Muscle of leg (tissue), 16 donors: ENCODE results near the gene OSBP2. TPM values are rescaled to one million over a fixed set of nuclear protein-coding genes. Genes with fewer than 3 reads are reported as not detected.
A peak's percentile ranks its signal among the peaks of the same experiment; 100 is the strongest.

ENCODE experiments used
- DNase-seq: peaks from one replicate; pipeline ENCODE4 v3.0.0; 2013
- H3K27ac ChIP-seq: one replicate; pipeline ENCODE4 v1.5.1; 2013; ENCODE audit warnings: mild to moderate bottlenecking, low read length, control low read depth
- H3K27me3 ChIP-seq: one replicate; pipeline ENCODE4 v1.6.1; 2013; ENCODE audit warnings: low read length; ENCODE audit not compliant: control insufficient read depth, insufficient read depth
- H3K36me3 ChIP-seq: one replicate; pipeline ENCODE4 v1.6.1; 2013; ENCODE audit warnings: low read length; ENCODE audit not compliant: control insufficient read depth, insufficient read depth
- H3K4me1 ChIP-seq: one replicate; pipeline ENCODE4 v1.6.1; 2013; ENCODE audit warnings: low read length; ENCODE audit not compliant: control insufficient read depth, insufficient read depth
- H3K4me3 ChIP-seq: one replicate; pipeline ENCODE4 v1.5.1; 2013; ENCODE audit warnings: low read length, control low read depth
- H3K9me3 ChIP-seq: replicated peaks from 2 replicates; pipeline ENCODE4 v1.6.1; 2013; ENCODE audit warnings: low read depth, low read length; ENCODE audit not compliant: control insufficient read depth
- WGBS: methylation state at CpG from one replicate; pipeline ENCODE4 v1.1.5; 2013; ENCODE audit warnings: missing lambda C conversion rate; ENCODE audit not compliant: insufficient coverage; 5-methylcytosine and 5-hydroxymethylcytosine counted together
- long read RNA-seq, 11 donors: transcript quantifications; one replicate each; lab custom pipeline, GENCODE V29; 2026
- polyA plus RNA-seq, 8 donors: library from polyadenylated mRNA; unstranded; fragments of 120-200 nt; gene quantifications; one replicate each; pipeline versions ENCODE4 v1.2.1 to v1.2.3, GENCODE V29; 2013; ENCODE audit warnings: inconsistent platforms in 1 of 8, low replicate concordance in 1 of 8; ENCODE audit not compliant: insufficient read length in 8 of 8, insufficient read depth in 1 of 8
- total RNA-seq: library from RNA; stranded (reverse); fragments of 120-200 nt; gene quantifications from one replicate; pipeline ENCODE4 v1.2.4, GENCODE V29; 2013

OSBP2 gene, protein sequence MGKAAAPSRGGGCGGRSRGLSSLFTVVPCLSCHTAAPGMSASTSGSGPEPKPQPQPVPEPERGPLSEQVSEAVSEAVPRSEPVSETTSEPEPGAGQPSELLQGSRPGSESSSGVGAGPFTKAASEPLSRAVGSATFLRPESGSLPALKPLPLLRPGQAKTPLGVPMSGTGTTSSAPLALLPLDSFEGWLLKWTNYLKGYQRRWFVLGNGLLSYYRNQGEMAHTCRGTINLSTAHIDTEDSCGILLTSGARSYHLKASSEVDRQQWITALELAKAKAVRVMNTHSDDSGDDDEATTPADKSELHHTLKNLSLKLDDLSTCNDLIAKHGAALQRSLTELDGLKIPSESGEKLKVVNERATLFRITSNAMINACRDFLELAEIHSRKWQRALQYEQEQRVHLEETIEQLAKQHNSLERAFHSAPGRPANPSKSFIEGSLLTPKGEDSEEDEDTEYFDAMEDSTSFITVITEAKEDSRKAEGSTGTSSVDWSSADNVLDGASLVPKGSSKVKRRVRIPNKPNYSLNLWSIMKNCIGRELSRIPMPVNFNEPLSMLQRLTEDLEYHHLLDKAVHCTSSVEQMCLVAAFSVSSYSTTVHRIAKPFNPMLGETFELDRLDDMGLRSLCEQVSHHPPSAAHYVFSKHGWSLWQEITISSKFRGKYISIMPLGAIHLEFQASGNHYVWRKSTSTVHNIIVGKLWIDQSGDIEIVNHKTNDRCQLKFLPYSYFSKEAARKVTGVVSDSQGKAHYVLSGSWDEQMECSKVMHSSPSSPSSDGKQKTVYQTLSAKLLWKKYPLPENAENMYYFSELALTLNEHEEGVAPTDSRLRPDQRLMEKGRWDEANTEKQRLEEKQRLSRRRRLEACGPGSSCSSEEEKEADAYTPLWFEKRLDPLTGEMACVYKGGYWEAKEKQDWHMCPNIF
- total RNA-seq (3.0 TPM), polyA plus RNA-seq (1 to 10 TPM; 2.7 to 7.5 (median 4.6) TPM)
- long read RNA-seq, donor 1, partial matches to known transcripts: 0 of 1 reads
- long read RNA-seq, donor 1, other reads (novel, unspliced or antisense): 0 of 1 reads
- long read RNA-seq, donor 2: 0 reads
- long read RNA-seq, donor 3: 0 reads
- long read RNA-seq, donor 4: 0 reads
- long read RNA-seq, donor 5, partial matches to known transcripts: 0 of 1 reads
- long read RNA-seq, donor 5, other reads (novel, unspliced or antisense): 0 of 1 reads
- long read RNA-seq, donor 6: 0 reads
- long read RNA-seq, donor 7: 0 reads
- long read RNA-seq, donor 8, partial matches to known transcripts: 0 of 1 reads
- long read RNA-seq, donor 8, other reads (novel, unspliced or antisense): 0 of 1 reads
- long read RNA-seq, donor 9, partial matches to known transcripts: 0 of 1 reads
- long read RNA-seq, donor 9, other reads (novel, unspliced or antisense): 0 of 1 reads
- long read RNA-seq, donor 10, partial matches to known transcripts: 0 of 1 reads
- long read RNA-seq, donor 10, other reads (novel, unspliced or antisense): 0 of 1 reads
- long read RNA-seq, donor 11: 0 reads

DNA sequence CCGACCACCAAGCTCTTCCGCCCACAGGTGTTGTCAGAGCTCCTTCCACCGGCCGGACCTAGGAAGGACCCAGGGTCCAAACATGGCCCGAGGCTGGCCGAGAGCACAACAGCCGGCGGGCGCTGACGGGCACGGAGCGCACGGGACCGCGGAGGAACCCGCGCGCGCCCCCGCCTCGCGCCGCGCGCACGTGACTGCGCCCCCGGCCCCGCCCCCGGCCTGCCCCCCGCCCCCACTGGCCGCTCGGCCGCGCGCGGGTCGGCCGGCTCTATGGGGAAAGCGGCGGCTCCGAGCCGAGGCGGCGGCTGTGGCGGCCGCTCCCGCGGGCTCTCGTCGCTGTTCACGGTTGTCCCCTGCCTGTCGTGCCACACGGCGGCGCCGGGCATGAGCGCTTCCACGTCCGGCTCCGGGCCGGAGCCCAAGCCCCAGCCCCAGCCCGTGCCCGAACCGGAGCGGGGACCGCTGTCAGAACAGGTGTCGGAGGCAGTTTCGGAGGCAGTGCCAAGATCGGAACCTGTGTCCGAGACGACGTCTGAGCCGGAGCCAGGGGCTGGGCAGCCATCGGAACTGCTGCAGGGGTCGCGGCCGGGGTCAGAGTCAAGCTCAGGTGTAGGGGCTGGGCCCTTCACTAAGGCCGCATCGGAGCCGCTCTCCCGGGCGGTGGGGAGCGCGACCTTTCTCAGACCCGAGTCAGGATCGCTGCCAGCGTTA lies at the start of gene OSBP2:
Gene OSBP2 (plus strand): TSS at position 235 of the 711 bp plus-strand sequence. CDS start 36 bp downstream, at position 271.
- WGBS: under 1% methylated on average over 86 of the region's 88 CpGs
- no peak within 1 kb of the TSS for H3K27ac ChIP-seq
- no peaks in the 10 kb centered on the region for H3K36me3 ChIP-seq
- H3K9me3 ChIP-seq: no peaks in the 10 kb centered on the region
- peak within 1 kb of the TSS; percentile 53 for H3K4me3 ChIP-seq
- peaks cover 12% of the 10 kb centered on the region for H3K4me1 ChIP-seq
- peaks cover 34% of the 10 kb centered on the region for H3K27me3 ChIP-seq
- DNase-seq: peak; percentile 37

DNA sequence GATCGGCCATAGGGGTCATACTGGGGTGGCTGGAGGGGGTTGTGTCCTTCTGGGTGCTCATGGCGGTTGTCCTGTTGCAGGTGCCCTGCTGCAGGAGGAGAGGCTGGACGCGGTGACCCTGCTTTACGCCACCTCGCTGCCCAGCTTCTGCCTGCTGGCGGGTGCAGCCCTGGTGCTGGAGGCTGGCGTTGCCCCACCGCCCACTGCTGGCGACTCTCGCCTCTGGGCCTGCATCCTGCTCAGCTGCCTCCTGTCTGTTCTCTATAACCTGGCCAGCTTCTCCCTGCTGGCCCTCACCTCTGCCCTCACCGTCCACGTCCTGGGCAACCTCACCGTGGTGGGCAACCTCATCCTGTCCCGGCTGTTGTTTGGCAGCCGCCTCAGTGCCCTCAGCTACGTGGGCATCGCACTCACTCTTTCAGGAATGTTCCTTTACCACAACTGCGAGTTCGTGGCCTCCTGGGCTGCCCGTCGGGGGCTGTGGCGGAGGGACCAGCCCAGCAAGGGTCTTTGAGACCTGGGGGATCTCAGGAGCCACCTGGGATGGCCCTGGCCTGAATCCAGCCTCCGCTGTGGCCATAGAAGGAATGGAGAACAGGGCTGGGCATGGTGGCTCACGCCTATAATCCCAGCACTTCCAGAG lies 48.0 kb upstream of the OSBP2 start:
- H3K27me3 ChIP-seq: no peaks in the 10 kb centered on the region
- H3K36me3 ChIP-seq: no peaks in the 10 kb centered on the region
- H3K9me3 ChIP-seq: no peaks in the 10 kb centered on the region
- no peak overlapping the region for H3K4me3 ChIP-seq
- no peak overlapping the region for H3K27ac ChIP-seq
- DNase-seq: no peak
- 93% methylated on average over 24 of the region's 25 CpGs for WGBS
- H3K4me1 ChIP-seq: peaks cover 9% of the 10 kb centered on the region

DNA sequence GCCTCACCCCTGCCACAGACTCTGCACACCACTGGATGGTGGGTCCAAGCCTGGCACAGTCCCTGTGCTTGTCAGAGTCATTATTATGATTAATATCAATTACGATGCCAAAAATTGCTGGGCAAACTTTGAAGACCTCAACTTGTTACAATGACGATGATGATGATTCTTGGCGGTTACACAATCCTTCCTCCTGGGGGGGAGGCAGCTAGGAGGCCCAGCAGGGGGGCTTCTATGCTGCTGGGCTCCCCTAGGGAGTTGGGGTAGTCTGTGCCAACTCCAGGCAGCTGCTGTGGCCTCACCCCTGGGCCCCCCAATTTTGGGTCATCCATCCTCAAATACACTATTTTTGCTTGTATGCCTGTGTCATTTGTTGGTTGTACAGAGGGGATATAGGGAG lies 47.1 kb upstream of the OSBP2 start:
- Histone ChIP-seq H3K27ac (no peak overlapping the region), H3K4me1 (peaks cover 9% of the 10 kb centered on the region), H3K27me3 (no peaks in the 10 kb centered on the region), H3K4me3 (no peak overlapping the region), H3K9me3 (no peaks in the 10 kb centered on the region), H3K36me3 (no peaks in the 10 kb centered on the region)
- 90% methylated on average over 2 of the region's 3 CpGs for WGBS
- DNase-seq: no peak

DNA sequence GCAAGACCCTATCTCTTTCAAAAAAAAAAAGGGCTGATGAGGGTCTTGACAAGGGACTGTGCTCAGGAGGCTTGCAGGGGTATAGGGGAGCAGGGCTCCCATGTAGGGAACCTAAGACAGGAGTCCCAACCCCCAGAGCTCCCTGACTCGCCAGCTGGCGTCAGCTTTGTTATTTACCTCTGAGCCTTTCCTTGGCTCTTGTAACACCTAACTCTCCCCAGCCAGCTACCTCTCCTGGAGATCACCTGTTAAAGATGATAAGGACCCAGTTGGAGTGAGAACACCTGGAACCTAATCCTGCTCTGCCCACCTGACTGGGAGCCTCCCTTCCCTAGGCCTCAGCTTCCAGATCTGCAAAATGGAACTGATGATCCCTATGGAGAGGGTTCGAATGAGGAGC lies 45.8 kb upstream of the OSBP2 start:
- DNase-seq: no peak
- Histone ChIP-seq H3K4me3 (no peak overlapping the region), H3K36me3 (no peaks in the 10 kb centered on the region), H3K27ac (no peak overlapping the region), H3K9me3 (no peaks in the 10 kb centered on the region), H3K27me3 (no peaks in the 10 kb centered on the region), H3K4me1 (peaks cover 4% of the 10 kb centered on the region)
- 90% methylated on average over 2 of the region's 3 CpGs for WGBS

DNA sequence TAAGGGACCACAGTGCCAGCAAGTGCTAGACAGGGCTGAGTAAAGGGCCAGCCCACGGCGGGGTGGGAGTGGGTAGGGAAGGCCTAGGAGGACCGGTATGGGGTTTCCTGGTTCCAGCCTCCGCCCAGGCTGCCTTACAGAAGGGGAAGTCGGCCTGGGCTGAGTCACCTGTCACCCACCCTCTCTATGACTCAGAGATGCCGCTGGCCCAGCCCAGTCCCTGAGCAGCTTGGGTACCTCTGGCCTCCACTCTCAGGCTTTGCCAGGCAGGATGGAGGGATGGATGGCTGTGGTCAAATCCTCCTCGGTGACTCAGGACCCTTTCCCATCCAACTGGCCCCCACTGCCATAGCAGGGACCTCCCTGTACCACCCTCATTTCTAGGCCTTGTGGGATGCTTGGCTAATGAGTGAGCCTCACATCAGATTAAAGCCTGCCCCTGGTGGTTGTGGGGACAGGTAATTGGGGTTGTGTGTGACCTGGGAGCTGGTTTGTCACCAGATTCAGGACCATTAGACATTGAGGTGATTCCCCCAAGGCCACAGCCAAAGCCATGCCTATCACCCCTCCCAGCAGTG lies 45.2 kb upstream of the OSBP2 start:
- Histone ChIP-seq H3K27me3 (no peaks in the 10 kb centered on the region), H3K4me1 (peaks cover 4% of the 10 kb centered on the region), H3K36me3 (no peaks in the 10 kb centered on the region), H3K27ac (no peak overlapping the region), H3K9me3 (no peaks in the 10 kb centered on the region), H3K4me3 (no peak overlapping the region)
- WGBS: 33% methylated on average over 1 of the region's 7 CpGs
- DNase-seq: no peak

DNA sequence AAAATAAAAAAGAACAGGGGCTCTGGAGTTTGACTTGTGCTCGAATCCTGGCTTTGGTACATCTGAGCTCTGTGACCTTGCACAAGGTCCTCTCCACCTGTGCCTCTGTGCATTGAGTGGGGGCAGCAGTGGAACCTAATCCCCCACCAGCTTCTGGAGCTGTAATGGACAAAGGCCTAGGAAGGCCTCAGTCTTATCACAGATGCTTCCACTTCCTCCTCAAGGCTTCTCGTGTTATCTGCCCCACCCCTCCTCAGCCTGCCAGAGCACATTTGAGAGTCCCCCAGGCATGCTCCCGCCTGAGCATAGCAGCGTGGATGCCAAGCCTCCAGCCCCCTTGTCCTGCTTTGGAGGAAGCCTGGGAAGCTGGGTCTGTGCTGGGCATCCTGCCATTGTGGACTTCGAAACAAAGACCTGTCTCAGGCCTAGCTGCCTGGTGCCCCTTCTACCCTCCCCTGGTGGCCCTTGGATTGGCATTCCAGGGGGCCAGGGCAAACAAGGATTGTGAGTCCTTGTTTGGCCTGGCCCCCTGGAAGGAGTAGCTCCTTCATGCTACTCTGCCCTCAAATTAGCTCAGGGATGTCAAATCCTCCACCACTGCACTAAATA lies 44.1 kb upstream of the OSBP2 start:
- no peak overlapping the region for H3K27ac ChIP-seq
- WGBS: 35% methylated on average over 5 of the region's 5 CpGs
- DNase-seq: peak; percentile 23

DNA sequence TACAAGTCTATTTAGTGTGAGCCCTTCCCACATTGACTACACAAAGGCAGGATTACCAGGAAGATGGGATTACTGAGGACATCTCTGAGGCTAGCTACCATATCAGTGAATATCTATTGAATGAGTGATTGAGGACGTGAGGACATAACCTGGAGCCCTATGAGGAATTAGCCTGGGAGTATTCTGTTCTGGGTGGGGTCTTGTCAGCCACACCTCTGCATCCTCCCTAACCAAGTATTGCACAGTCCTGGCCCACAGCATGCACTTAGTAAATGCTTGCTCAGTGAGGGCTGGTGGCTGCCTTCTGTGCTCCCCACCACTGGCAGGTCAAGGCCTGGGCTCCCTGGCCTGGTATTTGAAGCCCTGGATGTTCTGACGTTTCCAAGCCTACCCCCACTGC lies 41.8 kb upstream of the OSBP2 start:
- H3K4me1 ChIP-seq: peaks cover 4% of the 10 kb centered on the region
- H3K27ac ChIP-seq: no peak overlapping the region
- 70% methylated on average over 1 of the region's 2 CpGs for WGBS
- no peak for DNase-seq
- no peaks in the 10 kb centered on the region for H3K36me3 ChIP-seq
- no peak overlapping the region for H3K4me3 ChIP-seq
- H3K9me3 ChIP-seq: no peaks in the 10 kb centered on the region
- no peaks in the 10 kb centered on the region for H3K27me3 ChIP-seq

More for the DNA sequence above, 44.1 kb upstream of the OSBP2 start:
- Histone ChIP-seq H3K4me3 (no peak overlapping the region), H3K9me3 (no peaks in the 10 kb centered on the region), H3K27me3 (no peaks in the 10 kb centered on the region), H3K36me3 (no peaks in the 10 kb centered on the region), H3K4me1 (peaks cover 4% of the 10 kb centered on the region)

DNA sequence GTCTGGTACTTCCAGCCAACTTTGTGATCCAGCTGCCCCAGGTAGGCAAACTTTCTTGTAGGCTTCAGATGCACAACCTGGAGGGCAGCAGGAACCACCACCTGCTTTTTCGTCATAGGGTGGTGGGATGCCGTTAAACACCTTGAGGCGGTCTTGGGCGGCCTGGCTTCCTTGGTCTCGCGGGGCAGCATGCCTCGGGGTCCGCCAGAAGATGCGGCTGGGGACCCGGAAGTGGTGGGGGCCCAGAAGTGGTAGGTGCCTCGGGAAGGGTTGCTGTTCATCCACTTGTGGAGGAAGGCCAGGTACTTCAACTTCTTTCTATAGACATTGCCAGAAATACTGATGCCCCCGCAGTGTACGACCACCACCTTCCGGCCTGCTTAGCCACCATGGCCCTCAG lies 40.3 kb upstream of the OSBP2 start:
- DNase-seq: no peak
- H3K9me3 ChIP-seq: no peaks in the 10 kb centered on the region
- no peak overlapping the region for H3K27ac ChIP-seq
- H3K27me3 ChIP-seq: no peaks in the 10 kb centered on the region
- WGBS: 98% methylated on average over 9 of the region's 14 CpGs
- no peak overlapping the region for H3K4me3 ChIP-seq
- H3K36me3 ChIP-seq: no peaks in the 10 kb centered on the region
- H3K4me1 ChIP-seq: peaks cover 4% of the 10 kb centered on the region
